Omental fat pad (tissue), 4 donors: ENCODE results near the gene OR7C1. TPM values are rescaled to one million over a fixed set of nuclear protein-coding genes. Genes with fewer than 3 reads are reported as not detected.
"Not testable (repeated sequence)": the region's sequence is repeated elsewhere in the genome, so short reads cannot be mapped to it uniquely, and the experiment has no call there.

Experiments
- ATAC-seq: fragments of 150-250 bp; one replicate; pipeline ENCODE4 v1.9.1; 2016; ENCODE audit warnings: mild to moderate bottlenecking, moderate library complexity; ENCODE audit not compliant: low FRiP score
- DNase-seq: peaks from one replicate; pipeline ENCODE4 v3.0.0-alpha.2; 2019; ENCODE audit warnings: low spot score
- total RNA-seq, 4 donors: library from RNA; depleted of rRNA; stranded (reverse); fragments of >200 nt; gene quantifications; one replicate each; pipeline ENCODE4 v1.1.0, GENCODE V29; 2016
- TF ChIP-seq, protein P1 (sequence below), 3 donors: fragments of 450-650 bp; IDR thresholded peaks; one replicate each; pipeline ENCODE4 v1.5.1; 2016 to 2017; ENCODE audit warnings: antibody characterized with exemption in 3 of 3, mild to moderate bottlenecking in 3 of 3, moderate library complexity in 2 of 3

The OR7C1 gene
- total RNA-seq, 4 donors from 2014 or later = not detected

DNA sequence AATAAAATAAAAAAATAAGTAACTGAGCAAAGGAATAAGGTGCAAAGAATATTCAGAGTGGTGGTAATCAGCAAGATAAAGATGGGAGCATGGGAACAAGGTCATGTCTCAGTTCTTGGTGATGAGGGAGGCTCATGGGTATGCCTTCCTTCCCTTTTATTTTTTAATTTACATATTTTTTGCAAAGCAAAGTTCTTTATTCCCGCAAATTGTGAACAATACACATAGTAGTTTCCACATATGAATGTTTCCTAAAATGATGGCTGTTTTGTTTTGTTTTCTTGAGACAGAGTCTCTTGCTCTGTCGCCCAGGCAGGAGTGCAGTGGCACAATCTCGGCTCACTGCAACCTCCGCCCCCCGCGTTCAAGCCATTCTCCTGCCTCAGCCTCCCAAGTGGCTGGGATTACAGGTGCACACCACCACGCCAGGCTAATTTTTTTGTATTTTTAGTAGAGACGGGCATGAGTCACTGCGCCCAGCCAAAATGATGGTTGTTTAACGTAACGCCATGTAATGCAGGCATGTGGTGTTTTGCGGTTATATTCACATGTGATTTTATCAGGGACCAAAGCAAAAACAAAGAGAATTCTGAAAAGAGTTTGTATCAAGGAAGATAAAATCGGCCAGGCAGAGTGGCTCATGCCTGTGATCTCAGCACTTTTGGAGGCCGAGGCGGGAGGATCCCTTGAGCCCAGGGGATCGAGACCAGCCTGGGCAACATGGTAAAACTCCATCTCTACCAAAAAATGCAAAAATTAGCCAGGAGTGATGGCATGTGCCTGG is 52.2 kb downstream of the OR7C1 start:
- no peak for ATAC-seq
- no peak for DNase-seq

DNA sequence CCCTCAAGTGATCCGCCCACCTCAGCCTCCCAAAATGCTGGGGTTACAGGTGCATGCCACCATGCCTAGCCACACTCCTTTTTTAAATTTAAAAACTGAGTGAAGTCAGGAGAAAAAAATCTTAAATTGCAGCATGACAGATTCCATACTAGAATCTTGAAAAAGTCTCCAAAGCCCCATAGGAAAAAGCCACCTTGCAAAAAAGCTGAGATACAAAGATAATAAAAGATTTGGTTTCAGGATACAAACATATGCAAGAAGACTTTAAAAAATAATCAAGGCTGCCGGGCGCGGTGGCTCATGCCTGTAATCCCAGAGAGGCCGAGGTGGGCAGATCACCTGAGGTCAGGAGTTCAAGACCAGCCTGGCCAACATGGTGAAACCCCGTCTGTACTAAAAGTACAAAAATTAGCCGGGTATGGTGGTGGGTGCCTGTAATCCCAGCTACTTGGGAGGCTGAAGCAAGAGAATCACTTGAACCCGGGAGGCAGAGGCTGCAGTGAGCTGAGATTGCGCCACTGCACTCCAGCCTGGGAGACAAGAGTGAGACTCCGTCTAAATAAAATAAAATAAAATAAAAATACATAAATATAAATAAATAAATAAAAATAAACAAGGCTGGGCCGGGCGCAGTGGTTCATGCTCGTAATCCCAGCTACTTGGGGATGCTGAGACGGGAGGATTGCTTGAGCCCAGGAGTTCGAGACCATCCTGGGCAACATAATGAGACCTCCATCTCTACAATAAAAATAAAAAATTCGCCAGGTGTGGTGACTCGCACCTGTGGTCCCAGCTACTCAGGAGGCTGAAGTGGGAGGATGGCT is 53.1 kb downstream of the OR7C1 start:
- not testable (repeated sequence) for ATAC-seq, DNase-seq

More for the DNA sequence above, 52.2 kb downstream of the OR7C1 start:
- TF ChIP-seq, protein P1, sequence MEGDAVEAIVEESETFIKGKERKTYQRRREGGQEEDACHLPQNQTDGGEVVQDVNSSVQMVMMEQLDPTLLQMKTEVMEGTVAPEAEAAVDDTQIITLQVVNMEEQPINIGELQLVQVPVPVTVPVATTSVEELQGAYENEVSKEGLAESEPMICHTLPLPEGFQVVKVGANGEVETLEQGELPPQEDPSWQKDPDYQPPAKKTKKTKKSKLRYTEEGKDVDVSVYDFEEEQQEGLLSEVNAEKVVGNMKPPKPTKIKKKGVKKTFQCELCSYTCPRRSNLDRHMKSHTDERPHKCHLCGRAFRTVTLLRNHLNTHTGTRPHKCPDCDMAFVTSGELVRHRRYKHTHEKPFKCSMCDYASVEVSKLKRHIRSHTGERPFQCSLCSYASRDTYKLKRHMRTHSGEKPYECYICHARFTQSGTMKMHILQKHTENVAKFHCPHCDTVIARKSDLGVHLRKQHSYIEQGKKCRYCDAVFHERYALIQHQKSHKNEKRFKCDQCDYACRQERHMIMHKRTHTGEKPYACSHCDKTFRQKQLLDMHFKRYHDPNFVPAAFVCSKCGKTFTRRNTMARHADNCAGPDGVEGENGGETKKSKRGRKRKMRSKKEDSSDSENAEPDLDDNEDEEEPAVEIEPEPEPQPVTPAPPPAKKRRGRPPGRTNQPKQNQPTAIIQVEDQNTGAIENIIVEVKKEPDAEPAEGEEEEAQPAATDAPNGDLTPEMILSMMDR (IDR thresholded peaks at IDR 0.05) = no peak

DNA sequence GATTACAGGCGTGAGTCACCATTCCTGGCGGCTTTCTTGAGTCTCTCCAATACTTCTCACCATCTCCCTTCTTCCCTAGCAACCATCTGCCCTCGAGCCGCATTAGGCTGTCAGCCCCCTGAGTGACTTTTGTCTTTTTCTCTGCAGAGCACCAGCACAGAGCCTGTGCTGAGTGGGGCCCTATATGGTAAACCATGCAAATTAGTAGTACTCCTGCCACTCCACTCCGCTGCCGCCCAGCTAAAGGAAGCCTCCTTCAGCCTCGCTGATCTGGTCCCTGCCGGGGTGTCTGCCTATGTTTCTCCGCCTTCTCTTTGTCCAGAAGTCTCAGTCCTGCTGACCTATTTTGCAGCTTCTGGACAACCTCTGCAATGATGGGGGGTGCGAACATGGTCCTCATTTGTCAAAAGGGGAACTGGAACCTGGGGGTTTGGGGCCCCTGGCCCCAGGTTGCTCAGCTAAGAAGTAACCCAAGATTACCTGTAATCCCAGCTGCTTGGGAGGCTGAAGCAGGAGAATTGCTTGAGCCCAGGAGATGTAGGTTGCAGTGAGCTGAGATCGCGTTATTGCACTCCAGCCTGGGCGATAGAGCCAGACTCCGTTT is 54.3 kb downstream of the OR7C1 start:
- not testable (repeated sequence) for ATAC-seq, DNase-seq

DNA sequence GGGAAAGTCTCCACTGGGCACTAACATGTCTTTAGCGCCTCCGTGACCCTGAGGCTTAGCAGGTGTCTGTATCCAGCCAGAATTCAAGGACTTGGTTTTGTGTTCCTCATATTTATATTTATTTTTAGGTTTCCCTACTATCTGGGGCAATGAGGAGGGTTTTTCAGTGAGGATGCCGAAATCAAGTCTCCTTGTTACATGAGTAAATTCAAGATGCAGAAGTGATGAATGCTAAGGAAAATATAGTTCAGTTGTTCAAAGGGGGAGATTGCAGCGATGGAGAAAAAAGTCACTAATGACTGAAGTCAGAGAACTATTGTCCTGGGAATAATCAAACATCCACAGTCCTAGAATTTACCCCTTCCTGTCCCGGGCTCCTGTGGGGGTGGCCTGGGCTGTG is 55.8 kb downstream of the OR7C1 start:
- ATAC-seq = no peak
- DNase-seq = no peak
- TF ChIP-seq, protein P1 (IDR thresholded peaks at IDR 0.05) = no peak

DNA sequence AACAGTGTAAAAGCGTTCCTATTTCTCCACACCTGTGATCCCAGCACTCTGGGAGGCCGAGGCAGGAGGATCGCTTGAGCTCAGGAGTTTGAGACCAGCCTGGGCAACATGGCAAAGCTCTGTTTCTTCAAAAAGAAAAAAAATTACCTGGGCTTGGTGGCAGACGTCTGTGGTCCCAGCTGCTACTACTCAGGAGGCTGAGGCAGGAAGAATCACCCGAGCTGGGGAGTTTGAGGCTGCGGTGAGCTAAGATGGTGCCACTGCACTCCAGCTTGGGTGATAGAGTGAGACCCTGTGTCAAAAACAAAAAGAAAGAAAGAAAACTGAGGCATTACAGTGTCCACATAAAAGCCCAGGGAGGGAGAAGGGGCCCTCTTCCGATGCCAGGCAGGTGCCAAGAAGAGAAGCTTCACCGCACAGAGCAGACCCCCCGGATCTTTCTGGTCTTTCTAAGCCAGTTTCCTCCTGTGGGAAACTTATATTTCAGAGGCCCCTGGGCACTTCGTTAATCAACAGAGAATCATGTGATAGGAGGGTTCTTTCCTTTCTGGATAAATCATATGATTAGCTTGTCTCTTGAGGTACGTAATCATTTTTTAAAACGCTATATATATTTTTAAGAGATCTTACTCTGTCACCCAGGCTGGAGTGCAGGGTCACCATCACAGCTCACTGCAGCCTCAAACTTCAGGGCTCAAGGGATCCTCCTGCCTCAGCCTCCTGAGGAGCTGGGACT is 56.7 kb downstream of the OR7C1 start, which contains the start of gene ADGRE2:
ADGRE2 (minus strand) TSS at position 451 of the 736 bp plus-strand sequence. CDS start 1,804 bp downstream, outside the sequence.
- not testable (repeated sequence) for ATAC-seq, DNase-seq

DNA sequence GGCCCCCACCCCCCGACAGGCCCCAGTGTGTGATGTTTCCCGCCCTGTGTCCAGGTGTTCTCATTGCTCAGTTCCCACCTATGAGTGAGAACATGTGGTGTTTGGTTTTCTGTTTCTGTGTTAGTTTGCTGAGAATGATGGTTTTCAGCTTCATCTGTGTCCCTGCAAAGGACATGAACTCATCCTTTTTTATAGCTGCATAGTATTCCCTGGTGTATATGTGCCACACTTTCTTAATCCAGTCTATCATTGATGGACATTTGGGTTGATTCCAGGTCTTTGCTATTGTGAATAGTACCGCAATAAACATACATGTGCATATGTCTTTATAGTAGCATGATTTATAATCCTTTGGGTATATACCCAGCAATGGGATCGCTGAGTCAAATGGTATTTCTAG is 57.3 kb downstream of the OR7C1 start:
- ATAC-seq, DNase-seq: not testable (repeated sequence)

DNA sequence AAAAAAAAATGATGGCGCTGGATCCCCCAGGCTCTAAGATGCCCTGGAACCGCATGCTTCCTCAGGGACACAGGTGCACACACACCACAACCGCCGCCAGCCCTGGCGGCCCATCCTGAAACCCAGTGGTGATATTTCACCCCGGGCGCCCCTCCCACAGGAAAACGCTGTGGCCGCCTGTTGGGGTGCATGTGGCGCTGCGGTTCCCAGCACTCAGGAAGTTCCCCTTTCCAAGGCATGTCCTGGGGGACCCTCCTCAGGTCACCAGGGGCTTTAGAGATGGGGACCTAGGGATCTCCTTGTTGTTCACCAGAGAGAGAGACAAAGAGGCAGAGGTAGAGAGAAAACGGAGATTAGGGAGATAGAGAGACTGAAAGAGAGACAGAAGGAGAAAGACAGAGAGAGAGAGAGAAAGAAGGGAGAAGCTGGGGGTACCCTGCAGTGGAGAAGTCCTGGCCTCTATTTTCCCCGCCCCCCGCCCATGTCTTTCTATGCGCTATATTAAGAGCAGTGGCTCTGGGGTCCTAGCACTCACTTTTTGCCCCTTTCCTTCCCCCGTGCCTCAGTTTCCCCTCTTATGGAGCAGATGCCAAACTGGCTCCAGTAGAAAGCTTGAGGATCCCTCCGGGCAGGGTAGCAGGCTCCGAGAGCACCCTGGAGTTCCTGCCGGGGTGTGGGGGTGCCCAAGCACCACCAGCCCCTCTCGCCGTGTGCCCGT is 59.0 kb downstream of the OR7C1 start:
- TF ChIP-seq, protein P1 (IDR thresholded peaks at IDR 0.05) = no peak
- DNase-seq (no peak), ATAC-seq (no peak)

DNA sequence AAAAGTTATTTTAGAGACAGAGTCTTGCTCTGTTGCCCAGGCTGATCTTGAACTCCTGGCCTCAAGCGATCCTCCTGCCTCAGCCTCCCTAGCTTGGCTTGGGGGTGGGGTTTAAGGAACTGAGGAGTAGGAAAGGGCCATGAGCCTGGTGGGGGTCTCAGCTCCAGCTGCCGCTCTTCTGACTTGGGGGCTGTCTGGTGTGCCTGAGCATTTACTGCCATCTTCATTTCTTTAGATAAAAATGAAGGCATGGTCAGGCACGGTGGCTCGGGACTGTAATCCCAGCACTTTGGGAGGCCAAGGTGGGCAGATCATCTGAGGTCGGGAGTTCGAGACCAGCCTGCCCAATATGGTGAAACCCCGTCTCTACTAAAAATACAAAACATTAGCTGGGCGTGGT is 59.7 kb downstream of the OR7C1 start:
- ATAC-seq, DNase-seq: not testable (repeated sequence)

DNA sequence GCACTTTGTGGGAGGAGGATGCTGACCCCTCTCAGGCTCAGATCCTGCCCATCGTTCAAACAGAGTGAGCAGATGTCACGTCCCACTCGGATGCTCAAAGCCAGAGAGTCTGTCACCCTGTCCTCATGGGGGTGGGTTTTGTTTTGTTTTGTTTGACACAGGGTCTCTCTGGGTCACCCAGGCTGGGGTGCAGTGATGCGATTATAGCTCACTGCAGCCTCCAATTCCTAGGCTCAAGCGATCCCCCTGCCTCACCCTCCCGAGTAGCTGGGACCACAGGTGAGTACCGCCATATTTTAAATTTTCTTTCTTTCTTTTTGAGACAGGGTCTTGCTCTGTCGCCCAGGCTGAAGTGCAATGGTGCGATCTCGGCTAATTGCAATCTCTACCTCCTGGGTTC is 60.6 kb downstream of the OR7C1 start:
- DNase-seq (no peak), ATAC-seq (no peak)
- TF ChIP-seq, protein P1 (IDR thresholded peaks at IDR 0.05) = no peak

DNA sequence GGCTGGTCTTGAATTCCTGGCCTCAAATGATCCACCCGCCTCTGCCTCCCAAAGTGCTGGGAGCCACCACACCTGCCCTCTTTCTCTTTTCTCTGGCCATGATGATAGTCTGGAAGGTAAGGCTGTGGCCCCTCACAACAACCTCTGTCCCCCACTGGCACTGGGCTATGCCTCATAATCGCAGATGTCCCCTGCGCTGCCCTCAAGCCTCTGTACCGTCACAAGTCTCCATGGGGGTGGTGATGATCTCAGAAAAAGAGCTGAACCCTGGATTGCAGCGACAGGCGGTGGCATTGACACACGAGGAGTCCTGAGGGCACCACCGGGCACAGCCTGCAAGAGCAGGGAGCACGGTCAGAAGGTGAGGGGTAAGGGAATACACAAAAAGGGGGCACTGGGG is 61.3 kb downstream of the OR7C1 start:
- DNase-seq, ATAC-seq: not testable (repeated sequence)
